Memory B cell (primary cell): ENCODE results near the gene CCDC74A.
"Not testable (repeated sequence)": the region's sequence is repeated elsewhere in the genome, so short reads cannot be mapped to it uniquely, and the experiment has no call there.

Experiments
- ATAC-seq: fragments of 150-1000 bp; cut with Tn5 transposase; 2 replicates; pipeline ENCODE4 v1.10.0; 2021; ENCODE audit warnings: low read depth, mild to moderate bottlenecking, moderate library complexity
- DNase-seq, 2 donors: peaks; one replicate each; pipeline ENCODE4 v3.0.0; 2022; ENCODE audit warnings: low spot score in 2 of 2
- H3K27ac Mint-ChIP-seq: one replicate; pipeline ENCODE4 v1.8.0; 2022; ENCODE audit warnings: mild to moderate bottlenecking, moderate library complexity, mixed read lengths
- H3K27me3 Mint-ChIP-seq: one replicate; pipeline ENCODE4 v1.8.0; 2022; ENCODE audit warnings: mixed read lengths
- H3K36me3 Mint-ChIP-seq: one replicate; pipeline ENCODE4 v1.8.0; 2022; ENCODE audit warnings: mild to moderate bottlenecking, mixed read lengths
- H3K4me1 Mint-ChIP-seq: one replicate; pipeline ENCODE4 v1.8.0; 2022; ENCODE audit warnings: mixed read lengths
- H3K4me3 Mint-ChIP-seq: one replicate; pipeline ENCODE4 v1.8.0; 2022; ENCODE audit warnings: mild to moderate bottlenecking, moderate library complexity, mixed read lengths
- H3K9me3 Mint-ChIP-seq: one replicate; pipeline ENCODE4 v1.8.0; 2022; ENCODE audit warnings: mixed read lengths

CCDC74A gene

DNA sequence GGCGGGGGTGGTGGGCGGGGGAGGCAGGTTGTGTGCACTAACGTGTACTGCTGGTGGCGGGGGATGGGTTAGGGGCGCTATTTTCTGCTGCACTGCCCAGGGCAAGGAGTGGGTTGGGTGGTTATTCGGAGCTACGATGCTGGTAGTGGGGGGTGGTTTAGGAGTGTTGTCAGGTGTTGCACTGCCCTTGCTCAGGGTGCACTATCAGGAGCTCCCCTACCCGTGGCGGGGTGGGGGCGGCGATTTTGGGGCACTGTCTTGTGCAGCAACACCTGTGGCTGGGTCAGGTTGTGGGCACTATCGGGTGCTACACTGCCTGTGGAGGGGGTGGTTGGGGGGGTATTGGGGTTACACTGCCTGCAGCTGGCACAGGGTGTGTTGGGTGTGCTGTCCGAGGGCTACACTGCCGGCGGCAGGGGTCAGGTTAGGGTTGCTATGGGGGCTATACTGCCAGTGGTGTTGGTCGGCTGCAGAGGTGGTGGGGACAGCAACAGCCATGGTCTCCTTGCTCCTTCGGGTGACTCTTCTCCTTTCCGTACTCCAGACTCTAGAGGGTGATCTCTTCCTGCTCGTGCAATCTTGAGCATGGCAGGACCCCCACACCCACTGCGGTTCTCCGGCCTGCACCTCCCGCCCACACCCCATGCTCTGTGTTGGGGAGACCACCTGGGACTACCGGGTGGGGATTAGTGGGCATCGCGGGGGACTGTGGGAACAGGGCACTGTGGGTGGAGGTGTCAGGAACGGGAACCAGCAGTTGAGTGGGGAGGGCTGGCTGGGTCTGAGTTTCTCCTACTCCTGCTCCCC lies 16.5 kb downstream of the CCDC74A start:
- DNase-seq, H3K27ac Mint-ChIP-seq, H3K4me1 Mint-ChIP-seq, ATAC-seq, H3K36me3 Mint-ChIP-seq, H3K9me3 Mint-ChIP-seq, H3K4me3 Mint-ChIP-seq, H3K27me3 Mint-ChIP-seq: not testable (repeated sequence)

GRCh38 chr2:131544813-131545165 lies 17.1 kb downstream of the CCDC74A start:
- H3K36me3 Mint-ChIP-seq, H3K4me3 Mint-ChIP-seq, ATAC-seq, H3K4me1 Mint-ChIP-seq, H3K9me3 Mint-ChIP-seq, H3K27ac Mint-ChIP-seq, DNase-seq, H3K27me3 Mint-ChIP-seq: not testable (repeated sequence)

DNA sequence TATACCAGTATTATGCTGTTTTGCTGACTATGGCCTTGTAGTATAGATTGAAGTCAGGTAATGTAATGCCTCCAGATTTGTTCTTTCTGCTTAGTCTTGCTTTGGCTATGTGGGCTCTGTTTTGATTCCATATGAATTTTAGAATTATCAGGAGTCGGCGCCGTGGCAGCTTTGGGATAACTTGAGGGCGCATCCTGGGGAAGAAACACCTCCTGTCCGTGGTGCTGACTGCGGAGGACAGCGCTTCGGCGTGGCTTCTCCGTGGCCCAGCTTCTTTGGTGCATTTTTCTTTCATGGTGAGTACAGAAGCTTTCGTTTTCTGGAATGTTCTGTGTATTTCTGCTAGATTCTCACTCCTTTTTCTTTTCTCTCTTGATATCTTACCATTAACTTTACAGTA lies 25.2 kb downstream of the CCDC74A start:
- Mint-ChIP-seq H3K4me1 (no peaks in the 10 kb centered on the region), H3K27me3 (peaks cover 8% of the 10 kb centered on the region), H3K36me3 (no peaks in the 10 kb centered on the region), H3K4me3 (no peak overlapping the region), H3K9me3 (no peaks in the 10 kb centered on the region), H3K27ac (no peak overlapping the region)
- DNase-seq (no peak), ATAC-seq (no peak)

DNA sequence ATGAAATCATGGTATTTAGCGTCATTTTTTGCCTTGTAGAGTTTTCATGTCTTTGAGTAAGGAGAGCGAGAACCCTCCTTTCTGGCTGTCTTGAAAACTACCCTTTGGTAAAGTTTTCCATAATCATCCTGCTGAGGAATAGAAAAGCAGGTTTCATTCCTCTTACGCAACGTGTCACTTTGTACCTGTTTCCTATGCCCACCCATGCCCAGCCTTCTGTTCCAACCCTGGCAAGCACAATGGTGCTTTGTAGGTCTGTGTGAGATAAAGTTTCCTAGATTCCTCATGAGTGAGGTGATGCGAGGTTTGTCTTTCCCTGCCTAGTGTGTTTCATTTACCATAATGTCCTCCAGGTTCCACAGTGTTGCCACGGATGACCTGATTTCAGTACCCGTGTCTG lies 29.3 kb downstream of the CCDC74A start:
- Mint-ChIP-seq H3K4me1 (no peaks in the 10 kb centered on the region), H3K27me3 (peaks cover 14% of the 10 kb centered on the region), H3K27ac (no peak overlapping the region), H3K4me3 (no peak overlapping the region), H3K36me3 (no peaks in the 10 kb centered on the region), H3K9me3 (no peaks in the 10 kb centered on the region)
- DNase-seq (no peak), ATAC-seq (no peak)

DNA sequence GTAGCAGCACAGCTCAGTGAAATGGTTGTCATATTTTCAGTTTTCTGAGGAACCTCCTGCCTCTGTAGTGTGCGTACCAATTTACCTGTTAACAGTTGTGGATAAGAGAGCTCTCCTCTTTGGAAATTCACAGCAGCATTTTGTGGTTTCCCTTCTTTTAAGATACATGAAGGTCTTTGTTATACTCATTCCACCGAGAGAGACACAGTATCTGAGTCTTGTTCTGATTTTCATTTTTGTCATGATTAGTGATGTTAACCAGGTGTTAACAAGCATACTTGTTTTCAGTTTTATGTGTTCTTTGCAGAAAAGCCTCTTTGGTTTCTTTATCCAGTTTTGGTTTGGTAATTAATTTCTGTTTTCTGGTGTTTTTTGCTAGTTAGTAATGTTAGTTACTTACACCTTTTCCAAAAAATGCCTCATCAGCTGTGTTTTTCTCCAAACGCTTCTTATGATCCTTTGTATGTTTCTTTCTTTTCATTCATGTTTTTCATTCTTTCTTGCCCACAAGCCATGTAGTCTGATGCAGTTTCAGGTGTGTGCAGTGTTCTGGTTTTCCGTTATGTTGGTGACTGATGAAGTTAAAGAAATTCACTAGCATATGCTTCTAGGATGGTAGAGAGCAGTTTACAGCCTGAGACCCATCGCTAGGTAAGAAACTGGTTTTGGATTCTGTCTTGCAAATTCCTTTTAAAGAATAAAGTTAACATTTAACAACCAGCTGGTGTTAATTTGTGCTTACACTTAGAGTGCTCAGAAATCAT lies 30.1 kb downstream of the CCDC74A start:
- no peak overlapping the region for H3K4me3 Mint-ChIP-seq
- ATAC-seq (no peak), DNase-seq (no peak)
- H3K9me3 Mint-ChIP-seq: no peaks in the 10 kb centered on the region
- H3K36me3 Mint-ChIP-seq: no peaks in the 10 kb centered on the region
- no peak overlapping the region for H3K27ac Mint-ChIP-seq
- peaks cover 10% of the 10 kb centered on the region for H3K27me3 Mint-ChIP-seq
- no peaks in the 10 kb centered on the region for H3K4me1 Mint-ChIP-seq

GRCh38 chr2:131566371-131566770 lies 38.7 kb downstream of the CCDC74A start:
- no peak overlapping the region for H3K4me3 Mint-ChIP-seq
- H3K27ac Mint-ChIP-seq: no peak overlapping the region
- H3K36me3 Mint-ChIP-seq: no peaks in the 10 kb centered on the region

GRCh38 chr2:131567891-131568290 lies 40.2 kb downstream of the CCDC74A start:
- DNase-seq (no peak), ATAC-seq (no peak)
- Mint-ChIP-seq H3K36me3 (no peaks in the 10 kb centered on the region), H3K4me3 (no peak overlapping the region), H3K27me3 (peaks cover 5% of the 10 kb centered on the region), H3K27ac (no peak overlapping the region), H3K9me3 (peaks cover 2% of the 10 kb centered on the region), H3K4me1 (no peaks in the 10 kb centered on the region)

More at GRCh38 chr2:131566371-131566770, 38.7 kb downstream of the CCDC74A start:
- H3K4me1 Mint-ChIP-seq: no peaks in the 10 kb centered on the region
- peaks cover 2% of the 10 kb centered on the region for H3K9me3 Mint-ChIP-seq
- H3K27me3 Mint-ChIP-seq: peaks cover 5% of the 10 kb centered on the region
- DNase-seq (no peak), ATAC-seq (no peak)

GRCh38 chr2:131568401-131568800 lies 40.7 kb downstream of the CCDC74A start:
- H3K36me3 Mint-ChIP-seq, ATAC-seq, H3K27ac Mint-ChIP-seq, H3K27me3 Mint-ChIP-seq, H3K4me3 Mint-ChIP-seq, H3K4me1 Mint-ChIP-seq, DNase-seq, H3K9me3 Mint-ChIP-seq: not testable (repeated sequence)

DNA sequence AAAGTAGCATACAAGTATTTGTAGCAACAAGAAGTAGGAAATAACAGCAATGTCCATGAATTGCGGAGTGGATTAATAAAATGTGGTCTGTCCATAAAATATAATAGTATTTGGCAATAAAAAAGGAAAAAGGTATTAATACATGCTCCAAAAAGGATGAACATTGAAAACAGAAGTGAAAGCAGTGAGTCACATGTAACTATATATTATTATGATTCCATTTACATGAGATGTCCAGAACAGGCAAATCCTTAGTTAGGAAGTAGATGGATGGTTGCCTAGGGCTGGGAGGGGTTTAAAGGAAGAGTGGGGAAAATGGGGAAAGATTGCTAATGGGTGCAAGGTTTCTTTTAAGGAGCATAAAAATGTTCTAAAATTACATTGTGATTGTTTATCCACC lies 44.5 kb downstream of the CCDC74A start:
- Mint-ChIP-seq H3K27me3 (peaks cover 1% of the 10 kb centered on the region), H3K4me3 (no peak overlapping the region)

GRCh38 chr2:131577812-131578211 lies 50.1 kb downstream of the CCDC74A start:
- H3K27me3 Mint-ChIP-seq: peaks cover 34% of the 10 kb centered on the region
- ATAC-seq (no peak), DNase-seq (no peak)
- no peaks in the 10 kb centered on the region for H3K36me3 Mint-ChIP-seq
- H3K4me3 Mint-ChIP-seq: no peak overlapping the region
- no peak overlapping the region for H3K27ac Mint-ChIP-seq
- peaks cover 9% of the 10 kb centered on the region for H3K4me1 Mint-ChIP-seq
- no peaks in the 10 kb centered on the region for H3K9me3 Mint-ChIP-seq

More for the DNA sequence above, 44.5 kb downstream of the CCDC74A start:
- H3K27ac Mint-ChIP-seq: no peak overlapping the region
- no peaks in the 10 kb centered on the region for H3K4me1 Mint-ChIP-seq
- ATAC-seq (no peak), DNase-seq (no peak)
- no peaks in the 10 kb centered on the region for H3K9me3 Mint-ChIP-seq
- no peaks in the 10 kb centered on the region for H3K36me3 Mint-ChIP-seq

DNA sequence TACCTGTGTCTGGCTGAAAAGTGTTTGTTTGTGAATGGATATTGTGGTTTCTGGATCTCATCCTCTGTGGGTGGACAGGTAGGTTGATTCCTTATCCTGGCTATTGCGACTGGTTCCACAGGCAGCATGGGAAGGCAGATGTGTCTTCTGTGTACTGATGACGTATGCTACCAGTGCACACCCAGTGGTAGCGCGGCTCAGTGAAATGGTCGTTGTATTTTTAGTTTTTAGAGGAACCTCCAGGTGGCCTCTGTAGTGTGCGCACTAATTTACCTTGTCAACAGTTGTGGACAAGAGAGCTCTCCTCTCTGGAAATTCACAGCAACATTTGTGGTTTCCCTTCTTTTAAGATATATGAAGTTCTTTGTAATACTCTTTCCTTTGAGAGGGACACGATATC lies 52.5 kb downstream of the CCDC74A start:
- Mint-ChIP-seq H3K27ac (no peak overlapping the region), H3K4me3 (no peak overlapping the region), H3K27me3 (peaks cover 45% of the 10 kb centered on the region), H3K9me3 (no peaks in the 10 kb centered on the region), H3K36me3 (no peaks in the 10 kb centered on the region), H3K4me1 (peaks cover 12% of the 10 kb centered on the region)
- ATAC-seq (no peak), DNase-seq (no peak)
